PC-9 (cell line): ENCODE measurements around the gene ARMC9.

Experiments
- CTCF ChIP-seq: fragments of 200-600 bp; sonication (generic); conservative IDR thresholded peaks from 2 replicates; pipeline ENCODE4 v1.6.1; 2017; ENCODE audit warnings: mixed run types, antibody characterized with exemption, mild to moderate bottlenecking, moderate library complexity
- EZH2 ChIP-seq: fragments of 200-600 bp; sonication (generic); IDR thresholded peaks from 2 replicates; pipeline ENCODE4 v1.8.0; 2017; ENCODE audit warnings: antibody characterized with exemption, low read depth

GRCh38 chr2:231378026-231378722 is 179.7 kb downstream of the ARMC9 start:
- TF ChIP-seq CTCF, result no peak
- TF ChIP-seq EZH2, result no peak
